ENCODE data around the gene KRT39. TPM values are rescaled to one million over a fixed set of nuclear protein-coding genes. Genes with fewer than 3 reads are reported as not detected.
A peak's percentile ranks its signal among the peaks of the same experiment; 100 is the strongest.

KRT39 gene
- total and polyA plus RNA-seq, 2 of the 13 experiments (the other 11 are each of a cell fraction or from before 2014, with no cell fraction given) = 0.07 to 1.2 TPM

DNA sequence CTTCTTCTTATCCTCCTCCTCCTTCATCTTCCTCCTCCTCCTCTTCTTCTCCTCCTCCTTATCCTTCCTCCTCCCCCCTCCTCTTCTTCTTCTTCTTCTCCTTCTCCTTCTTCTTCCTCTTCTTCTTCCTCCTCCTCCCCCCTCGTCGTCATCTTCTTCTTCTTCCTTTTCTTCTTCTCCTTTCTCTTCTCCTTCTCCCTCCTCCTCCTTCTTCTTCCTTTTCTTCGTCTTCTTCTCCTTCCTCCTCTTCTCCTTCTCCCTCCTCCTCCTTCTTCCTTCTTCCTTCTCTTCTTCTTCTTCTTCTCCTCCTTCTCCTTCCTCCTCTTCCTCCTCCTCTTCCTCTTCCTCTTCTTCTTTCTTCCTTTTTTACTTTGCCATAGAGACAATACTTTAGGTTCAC is 24.2 kb downstream of the KRT39 start (continued):
- TF ChIP-seq RARA (CRISPR knock-in tag; IDR thresholded peaks at IDR 0.05) (no peak), ZNF282 (IDR thresholded peaks at IDR 0.05; ENCODE audit: partially characterized antibody) (no peak), ZNF263 (CRISPR knock-in tag; IDR thresholded peaks at IDR 0.05) (no peak), IKZF1 (IDR thresholded peaks at IDR 0.05) (0 out of 2 replicates have a peak, but pooled peaks have one; percentile 14)
- TF ChIP-seq, protein P1, sequence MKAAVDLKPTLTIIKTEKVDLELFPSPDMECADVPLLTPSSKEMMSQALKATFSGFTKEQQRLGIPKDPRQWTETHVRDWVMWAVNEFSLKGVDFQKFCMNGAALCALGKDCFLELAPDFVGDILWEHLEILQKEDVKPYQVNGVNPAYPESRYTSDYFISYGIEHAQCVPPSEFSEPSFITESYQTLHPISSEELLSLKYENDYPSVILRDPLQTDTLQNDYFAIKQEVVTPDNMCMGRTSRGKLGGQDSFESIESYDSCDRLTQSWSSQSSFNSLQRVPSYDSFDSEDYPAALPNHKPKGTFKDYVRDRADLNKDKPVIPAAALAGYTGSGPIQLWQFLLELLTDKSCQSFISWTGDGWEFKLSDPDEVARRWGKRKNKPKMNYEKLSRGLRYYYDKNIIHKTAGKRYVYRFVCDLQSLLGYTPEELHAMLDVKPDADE (CRISPR knock-in tag; IDR thresholded peaks at IDR 0.05) = no peak
- TF ChIP-seq, protein P2, sequence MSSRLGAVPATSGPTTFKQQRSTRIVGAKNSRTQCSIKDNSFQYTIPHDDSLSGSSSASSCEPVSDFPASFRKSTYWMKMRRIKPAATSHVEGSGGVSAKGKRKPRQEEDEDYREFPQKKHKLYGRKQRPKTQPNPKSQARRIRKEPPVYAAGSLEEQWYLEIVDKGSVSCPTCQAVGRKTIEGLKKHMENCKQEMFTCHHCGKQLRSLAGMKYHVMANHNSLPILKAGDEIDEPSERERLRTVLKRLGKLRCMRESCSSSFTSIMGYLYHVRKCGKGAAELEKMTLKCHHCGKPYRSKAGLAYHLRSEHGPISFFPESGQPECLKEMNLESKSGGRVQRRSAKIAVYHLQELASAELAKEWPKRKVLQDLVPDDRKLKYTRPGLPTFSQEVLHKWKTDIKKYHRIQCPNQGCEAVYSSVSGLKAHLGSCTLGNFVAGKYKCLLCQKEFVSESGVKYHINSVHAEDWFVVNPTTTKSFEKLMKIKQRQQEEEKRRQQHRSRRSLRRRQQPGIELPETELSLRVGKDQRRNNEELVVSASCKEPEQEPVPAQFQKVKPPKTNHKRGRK (CRISPR knock-in tag; IDR thresholded peaks at IDR 0.05) = peak; percentile 74; the same call in 1 of the 2 replicates

DNA sequence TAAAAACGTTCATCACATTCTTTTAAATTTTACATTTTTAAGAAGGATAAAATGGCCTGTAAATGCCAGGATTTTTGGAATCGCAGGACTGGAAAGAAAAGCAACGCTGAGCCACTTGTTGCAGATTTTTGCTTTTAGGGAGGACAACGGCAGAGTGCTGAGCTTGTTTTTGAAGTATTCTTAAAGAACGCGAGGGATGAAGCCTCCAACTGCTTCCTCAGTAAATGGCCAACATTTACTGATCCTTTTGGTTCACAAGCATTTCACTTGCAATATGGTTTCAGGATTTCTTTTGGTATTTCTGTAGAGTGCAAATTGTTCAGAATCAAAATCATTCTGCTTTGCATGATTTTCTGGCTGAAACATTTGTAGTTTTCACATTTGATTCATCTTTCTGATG is 26.5 kb downstream of the KRT39 start:
- intact Hi-C loops (cut with micrococcal nuclease; ENCODE audit: unreplicated experiment) = no loop called here
- CTCF ChIA-PET (ENCODE audit: low intra/inter-chr PET ratio, low total read pairs) = no interaction called here
- H4K20me1 ChIP-seq (ENCODE audit: insufficient read depth, low read length) = no peaks in the 10 kb centered on the region
- peaks cover 44% of the 10 kb centered on the region for H3K4me1 ChIP-seq (ENCODE audit: insufficient read depth, low read length)
- FAIRE-seq = no peak
- H3K9me3 ChIP-seq (ENCODE audit: low read length) = no peaks in the 10 kb centered on the region
- POLR2A ChIA-PET = no interaction called here
- no TSS peak for BruUV-seq (replicated peaks)
- DNase-seq (ENCODE audit: low spot score) = no peak
- no peak overlapping the region for H3K9ac ChIP-seq (ENCODE audit: insufficient read depth, low read depth, low read length)
- no peak for ATAC-seq
- H2AFZ ChIP-seq (ENCODE audit: low read length) = no peak overlapping the region
- H3K27me3 ChIP-seq (ENCODE audit: control insufficient read depth in 1 of 2, insufficient read depth in 2 of 2, low read length in 2 of 2) = no peaks in the 10 kb centered on the region
- H3K27ac ChIP-seq (ENCODE audit: extremely low read length, insufficient read depth, low read length) = no peak overlapping the region
- in situ Hi-C loops (cut with HindIII; ENCODE audit: extremely low pct_ligation_motif_present, low pct_unique_long_range_greater_than_20kb) = no loop called here
- no peak overlapping the region for H3K4me3 ChIP-seq (replicated peaks in 1 of 3; ENCODE audit: insufficient read depth in 1 of 3, low read depth in 2 of 3, low read length in 3 of 3)
- H3K4me2 ChIP-seq (ENCODE audit: low read depth, low read length) = no peak overlapping the region
- H3K79me2 ChIP-seq (ENCODE audit: insufficient read depth, low read length) = peaks cover 3% of the 10 kb centered on the region
- WGBS (ENCODE audit: low lambda C conversion rate) = 84% methylated on average over 6 of the region's 6 CpGs
- H3K36me3 ChIP-seq (replicated peaks in 1 of 2; ENCODE audit: control insufficient read depth in 1 of 2, insufficient read depth in 2 of 2, low read length in 2 of 2) = no peaks in the 10 kb centered on the region
- TF ChIP-seq MYC (CRISPR knock-in tag; IDR thresholded peaks at IDR 0.05; ENCODE audit: borderline replicate concordance) = no peak
- no peak for TF ChIP-seq JUN (CRISPR knock-in tag; IDR thresholded peaks at IDR 0.05)
- no peak for TF ChIP-seq NFIC (IDR thresholded peaks at IDR 0.05; ENCODE audit: low read length)
- TF ChIP-seq ZNF556 (CRISPR knock-in tag; IDR thresholded peaks at IDR 0.05; ENCODE audit: borderline replicate concordance) = no peak
- TF ChIP-seq, protein P3, sequence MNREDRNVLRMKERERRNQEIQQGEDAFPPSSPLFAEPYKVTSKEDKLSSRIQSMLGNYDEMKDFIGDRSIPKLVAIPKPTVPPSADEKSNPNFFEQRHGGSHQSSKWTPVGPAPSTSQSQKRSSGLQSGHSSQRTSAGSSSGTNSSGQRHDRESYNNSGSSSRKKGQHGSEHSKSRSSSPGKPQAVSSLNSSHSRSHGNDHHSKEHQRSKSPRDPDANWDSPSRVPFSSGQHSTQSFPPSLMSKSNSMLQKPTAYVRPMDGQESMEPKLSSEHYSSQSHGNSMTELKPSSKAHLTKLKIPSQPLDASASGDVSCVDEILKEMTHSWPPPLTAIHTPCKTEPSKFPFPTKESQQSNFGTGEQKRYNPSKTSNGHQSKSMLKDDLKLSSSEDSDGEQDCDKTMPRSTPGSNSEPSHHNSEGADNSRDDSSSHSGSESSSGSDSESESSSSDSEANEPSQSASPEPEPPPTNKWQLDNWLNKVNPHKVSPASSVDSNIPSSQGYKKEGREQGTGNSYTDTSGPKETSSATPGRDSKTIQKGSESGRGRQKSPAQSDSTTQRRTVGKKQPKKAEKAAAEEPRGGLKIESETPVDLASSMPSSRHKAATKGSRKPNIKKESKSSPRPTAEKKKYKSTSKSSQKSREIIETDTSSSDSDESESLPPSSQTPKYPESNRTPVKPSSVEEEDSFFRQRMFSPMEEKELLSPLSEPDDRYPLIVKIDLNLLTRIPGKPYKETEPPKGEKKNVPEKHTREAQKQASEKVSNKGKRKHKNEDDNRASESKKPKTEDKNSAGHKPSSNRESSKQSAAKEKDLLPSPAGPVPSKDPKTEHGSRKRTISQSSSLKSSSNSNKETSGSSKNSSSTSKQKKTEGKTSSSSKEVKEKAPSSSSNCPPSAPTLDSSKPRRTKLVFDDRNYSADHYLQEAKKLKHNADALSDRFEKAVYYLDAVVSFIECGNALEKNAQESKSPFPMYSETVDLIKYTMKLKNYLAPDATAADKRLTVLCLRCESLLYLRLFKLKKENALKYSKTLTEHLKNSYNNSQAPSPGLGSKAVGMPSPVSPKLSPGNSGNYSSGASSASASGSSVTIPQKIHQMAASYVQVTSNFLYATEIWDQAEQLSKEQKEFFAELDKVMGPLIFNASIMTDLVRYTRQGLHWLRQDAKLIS (CRISPR knock-in tag; IDR thresholded peaks at IDR 0.05) = no peak
- TF ChIP-seq MZF1 (CRISPR knock-in tag; IDR thresholded peaks at IDR 0.05; ENCODE audit: borderline replicate concordance) = no peak
- TF ChIP-seq, protein P4, sequence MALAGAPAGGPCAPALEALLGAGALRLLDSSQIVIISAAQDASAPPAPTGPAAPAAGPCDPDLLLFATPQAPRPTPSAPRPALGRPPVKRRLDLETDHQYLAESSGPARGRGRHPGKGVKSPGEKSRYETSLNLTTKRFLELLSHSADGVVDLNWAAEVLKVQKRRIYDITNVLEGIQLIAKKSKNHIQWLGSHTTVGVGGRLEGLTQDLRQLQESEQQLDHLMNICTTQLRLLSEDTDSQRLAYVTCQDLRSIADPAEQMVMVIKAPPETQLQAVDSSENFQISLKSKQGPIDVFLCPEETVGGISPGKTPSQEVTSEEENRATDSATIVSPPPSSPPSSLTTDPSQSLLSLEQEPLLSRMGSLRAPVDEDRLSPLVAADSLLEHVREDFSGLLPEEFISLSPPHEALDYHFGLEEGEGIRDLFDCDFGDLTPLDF (CRISPR knock-in tag; IDR thresholded peaks at IDR 0.05) = no peak
- TF ChIP-seq ZNF629 (CRISPR knock-in tag; conservative IDR thresholded peaks at IDR 0.05) = no peak
- TF ChIP-seq ZC3H4 (CRISPR knock-in tag; IDR thresholded peaks at IDR 0.05; ENCODE audit: borderline replicate concordance) = no peak
- no peak for TF ChIP-seq ZNF569 (CRISPR knock-in tag; IDR thresholded peaks at IDR 0.05; ENCODE audit: borderline replicate concordance)

Data from HepG2 (cell line).